Transverse colon (tissue), 4 donors: Measurements from ENCODE around the gene SFMBT1. TPM values are rescaled to one million over a fixed set of nuclear protein-coding genes. Genes with fewer than 3 reads are reported as not detected.

Source experiments
- DNase-seq: peaks from one replicate; pipeline ENCODE4 v3.0.0-alpha.2; 2019
- H3K27ac ChIP-seq, 4 donors: fragments of 200-600 bp; sonication (generic); 2 replicates each; pipeline ENCODE4 v1.5.1; 2016 to 2018; ENCODE audit warnings: inconsistent platforms in 4 of 4
- H3K27me3 ChIP-seq: fragments of 200-600 bp; sonication (generic); 2 replicates; pipeline ENCODE4 v1.5.1; 2017; ENCODE audit warnings: inconsistent platforms
- H3K36me3 ChIP-seq, 4 donors: fragments of 200-600 bp; sonication (generic); 2 replicates each; pipeline ENCODE4 v1.5.1; 2017 to 2019; ENCODE audit warnings: inconsistent platforms in 4 of 4
- H3K4me1 ChIP-seq, 4 donors: fragments of 200-600 bp; sonication (generic); 2 replicates each; pipeline ENCODE4 v1.5.1; 2017 to 2020; ENCODE audit warnings: inconsistent platforms in 4 of 4
- H3K4me3 ChIP-seq, 4 donors: fragments of 200-600 bp; sonication (generic); 1 replicate in 1 of 4; 2 replicates in 3 of 4; pipeline versions ENCODE4 v1.5.1 to v1.6.1; 2017 to 2019; ENCODE audit warnings: inconsistent platforms in 4 of 4
- H3K9me3 ChIP-seq, 2 donors: fragments of 200-600 bp; sonication (generic); 2 replicates each; pipeline ENCODE4 v1.5.1; 2017 to 2019; ENCODE audit warnings: inconsistent platforms in 2 of 2
- EP300 ChIP-seq: sonication (generic); formaldehyde crosslinking; IDR thresholded peaks from one replicate; pipeline ENCODE4 v1.6.1; 2017; ENCODE audit warnings: antibody characterized with exemption, low read depth
- POLR2A ChIP-seq: fragments of 450-650 bp; IDR thresholded peaks from one replicate; pipeline ENCODE4 v1.6.1; 2016; ENCODE audit warnings: antibody characterized with exemption, mild to moderate bottlenecking, moderate library complexity
- POLR2AphosphoS5 ChIP-seq, 3 donors: sonication (generic); formaldehyde crosslinking; IDR thresholded peaks; one replicate each; pipeline ENCODE4 v1.6.1; 2016; ENCODE audit warnings: antibody characterized with exemption in 3 of 3
- WGBS, 2 donors: methylation state at CpG; one replicate each; pipeline ENCODE4 v1.1.5; 2018; ENCODE audit warnings: low coverage in 1 of 2; 5-methylcytosine and 5-hydroxymethylcytosine counted together
- in situ Hi-C, 4 donors: fragments of 200-750 bp; cut with MboI; loops; one replicate each; pipeline versions ENCODE4 v1.15.0 to v1.15.1; 2017; ENCODE audit warnings: low sequenced_read_pairs in 3 of 4, low pct_ligation_motif_present in 1 of 4, low pct_unique_long_range_greater_than_20kb in 1 of 4
- intact Hi-C: fragments of 100-400 bp; cut with DNase I; formaldehyde crosslinking; loops from one replicate; pipeline ENCODE4 v1.15.1; 2023; ENCODE audit warnings: low total_unique reads
- total RNA-seq, 4 donors: library from RNA; depleted of rRNA; stranded (reverse); fragments of >200 nt; gene quantifications; one replicate each; pipeline ENCODE4 v1.1.0, GENCODE V29; 2016
- TF ChIP-seq, protein P1 (sequence below), 5 experiments: fragments of 200-600 bp in 3 of 5; fragments of 450-650 bp in 2 of 5; sonication (generic) in 3 of 5; IDR thresholded peaks; 1 replicate in 2 of 5; 2 replicates in 3 of 5; pipeline ENCODE4 v1.5.1; 2016 to 2017; ENCODE audit warnings: antibody characterized with exemption in 5 of 5, inconsistent platforms in 3 of 5, mild to moderate bottlenecking in 2 of 5, moderate library complexity in 1 of 5

The SFMBT1 gene
- total RNA-seq, 4 donors from 2014 or later: 1.9 to 33.0 (median 18.1) TPM

DNA sequence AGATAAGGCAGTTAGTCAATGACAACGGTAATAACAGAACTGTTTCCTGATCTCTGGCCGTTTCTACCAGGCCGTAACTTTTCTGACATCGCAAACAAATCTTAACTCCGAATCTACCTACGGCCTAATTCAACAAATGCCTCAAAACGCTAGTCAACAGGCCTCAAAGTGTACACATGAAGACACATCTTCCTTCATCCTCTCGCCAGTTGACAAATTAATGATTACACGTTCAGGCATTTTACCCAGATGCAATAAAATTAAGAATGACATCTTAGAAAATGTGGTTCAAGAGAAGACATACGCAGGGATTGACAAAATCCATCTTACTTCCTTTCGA lies 1.5 kb downstream of the SFMBT1 start:
- TF ChIP-seq, protein P1, sequence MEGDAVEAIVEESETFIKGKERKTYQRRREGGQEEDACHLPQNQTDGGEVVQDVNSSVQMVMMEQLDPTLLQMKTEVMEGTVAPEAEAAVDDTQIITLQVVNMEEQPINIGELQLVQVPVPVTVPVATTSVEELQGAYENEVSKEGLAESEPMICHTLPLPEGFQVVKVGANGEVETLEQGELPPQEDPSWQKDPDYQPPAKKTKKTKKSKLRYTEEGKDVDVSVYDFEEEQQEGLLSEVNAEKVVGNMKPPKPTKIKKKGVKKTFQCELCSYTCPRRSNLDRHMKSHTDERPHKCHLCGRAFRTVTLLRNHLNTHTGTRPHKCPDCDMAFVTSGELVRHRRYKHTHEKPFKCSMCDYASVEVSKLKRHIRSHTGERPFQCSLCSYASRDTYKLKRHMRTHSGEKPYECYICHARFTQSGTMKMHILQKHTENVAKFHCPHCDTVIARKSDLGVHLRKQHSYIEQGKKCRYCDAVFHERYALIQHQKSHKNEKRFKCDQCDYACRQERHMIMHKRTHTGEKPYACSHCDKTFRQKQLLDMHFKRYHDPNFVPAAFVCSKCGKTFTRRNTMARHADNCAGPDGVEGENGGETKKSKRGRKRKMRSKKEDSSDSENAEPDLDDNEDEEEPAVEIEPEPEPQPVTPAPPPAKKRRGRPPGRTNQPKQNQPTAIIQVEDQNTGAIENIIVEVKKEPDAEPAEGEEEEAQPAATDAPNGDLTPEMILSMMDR (IDR thresholded peaks at IDR 0.05): no peak
- TF ChIP-seq EP300 (no peak), POLR2A (no peak), POLR2AphosphoS5 (IDR thresholded peaks at IDR 0.05) (no peak)
- in situ Hi-C loops (no loop called here), intact Hi-C loops (no loop called here)
- H3K9me3 ChIP-seq: no peaks in the 10 kb centered on the region
- no peak for DNase-seq
- H3K27me3 ChIP-seq: no peaks in the 10 kb centered on the region
- no peaks in the 10 kb centered on the region for H3K36me3 ChIP-seq
- peaks cover 7 to 29% (median 19%) of the 10 kb centered on the region in 4 donors for H3K4me1 ChIP-seq
- H3K4me3 ChIP-seq: peak overlapping the region; percentile 61 to 93 (median 70)
- 32 to 40% methylated on average over 11 of the region's 11 CpGs for WGBS, 2 donors
- peak overlapping the region; percentile 88 to 99 (median 96) for H3K27ac ChIP-seq

DNA sequence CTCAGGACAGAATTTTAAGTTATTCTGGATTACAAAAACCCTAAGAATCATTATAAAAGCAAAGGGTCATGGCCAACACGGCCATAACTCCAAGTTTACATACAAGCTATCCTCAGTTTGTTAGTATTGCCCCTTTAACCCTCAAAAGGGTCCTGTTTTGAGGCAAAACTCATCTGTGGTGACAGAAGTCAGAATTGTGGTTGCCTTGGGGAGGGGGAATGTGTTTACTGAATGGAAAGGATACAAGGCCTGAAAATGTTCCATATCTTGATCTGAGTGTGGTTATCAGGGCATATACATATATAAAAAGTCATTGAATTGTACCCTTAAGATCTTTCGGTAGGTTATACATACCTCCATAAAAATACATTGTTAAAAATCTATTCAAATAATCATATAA lies 2.1 kb downstream of the SFMBT1 start:
- intact Hi-C loops: no loop called here
- Histone ChIP-seq H3K27me3 (no peaks in the 10 kb centered on the region), H3K4me1 (peaks cover 7 to 29% (median 19%) of the 10 kb centered on the region in 4 donors), H3K36me3 (no peaks in the 10 kb centered on the region), H3K27ac (peak overlapping the region; percentile 88 to 99 (median 96)), H3K4me3 (no peak overlapping the region), H3K9me3 (no peaks in the 10 kb centered on the region)
- TF ChIP-seq POLR2A (no peak), EP300 (no peak), POLR2AphosphoS5 (IDR thresholded peaks at IDR 0.05) (no peak)
- TF ChIP-seq, protein P1 (IDR thresholded peaks at IDR 0.05): no peak
- in situ Hi-C loops: no loop called here
- 59 to 71% methylated on average over 2 of the region's 2 CpGs for WGBS, 2 donors
- no peak for DNase-seq

DNA sequence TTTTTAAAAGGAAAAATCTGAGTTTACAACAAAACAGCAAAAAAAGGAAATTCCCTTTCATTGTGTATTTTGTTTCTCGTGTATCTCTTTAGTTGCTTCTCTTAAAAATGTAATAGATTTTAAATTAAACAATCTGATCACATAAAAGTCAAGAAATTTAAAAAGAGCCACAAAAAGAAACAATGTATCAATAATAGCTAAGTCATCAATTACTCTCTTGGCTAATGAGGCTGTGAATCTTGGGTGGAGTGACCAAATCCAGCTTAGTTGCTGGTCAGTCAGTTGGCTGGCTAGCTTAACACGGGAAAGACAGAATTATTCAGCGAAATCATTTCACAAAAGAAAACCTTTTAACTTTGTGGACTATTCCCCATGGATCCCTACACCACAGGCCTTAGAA lies 3.2 kb downstream of the SFMBT1 start:
- no peaks in the 10 kb centered on the region for H3K27me3 ChIP-seq
- TF ChIP-seq EP300 (no peak), POLR2AphosphoS5 (IDR thresholded peaks at IDR 0.05) (no peak), POLR2A (no peak)
- TF ChIP-seq, protein P1 (IDR thresholded peaks at IDR 0.05): no peak
- H3K4me3 ChIP-seq: no peak overlapping the region
- in situ Hi-C loops: no loop called here
- H3K27ac ChIP-seq: no peak overlapping the region
- H3K4me1 ChIP-seq: peaks cover 7 to 29% (median 19%) of the 10 kb centered on the region in 4 donors
- H3K36me3 ChIP-seq: no peaks in the 10 kb centered on the region
- H3K9me3 ChIP-seq: no peaks in the 10 kb centered on the region
- 78 to 88% methylated on average over 3 of the region's 3 CpGs for WGBS, 2 donors
- intact Hi-C loops: no loop called here
- DNase-seq: no peak

DNA sequence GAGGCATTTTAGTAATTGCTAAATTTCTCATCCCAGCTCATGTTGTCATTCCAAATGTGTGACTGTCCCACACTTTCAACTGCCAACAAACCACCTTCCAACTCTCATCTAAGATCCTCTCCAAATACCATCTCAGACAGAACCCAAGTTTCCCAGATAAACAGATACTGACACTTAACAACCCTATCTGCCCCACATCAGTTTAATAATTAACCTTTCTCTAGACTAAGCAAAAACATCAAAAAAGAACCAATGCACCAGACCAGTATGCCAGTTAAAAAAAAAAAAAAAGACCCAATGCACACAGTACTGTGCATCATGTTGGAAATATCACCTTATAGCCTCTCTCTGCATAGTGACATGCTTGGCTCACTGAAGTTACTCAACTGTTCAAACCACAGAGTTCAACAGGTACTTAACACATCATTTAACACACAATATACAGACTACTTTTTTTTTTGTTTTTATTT lies 5.5 kb downstream of the SFMBT1 start:
- DNase-seq: no peak
- intact Hi-C loops (no loop called here), in situ Hi-C loops (no loop called here)
- Histone ChIP-seq H3K4me3 (no peak overlapping the region), H3K36me3 (no peaks in the 10 kb centered on the region), H3K4me1 (peaks cover 8 to 26% (median 19%) of the 10 kb centered on the region in 4 donors), H3K9me3 (no peaks in the 10 kb centered on the region), H3K27ac (no peak overlapping the region), H3K27me3 (no peaks in the 10 kb centered on the region)
- TF ChIP-seq EP300 (no peak), POLR2AphosphoS5 (IDR thresholded peaks at IDR 0.05) (no peak), POLR2A (no peak)
- TF ChIP-seq, protein P1 (IDR thresholded peaks at IDR 0.05): no peak
